HEK293T (cell line): ENCODE results near the gene NDUFA8.

ENCODE experiments used
- CTCF ChIA-PET: fragments of 350-600 bp; formaldehyde crosslinking; extraction: SDS; loops from one replicate; lab custom pipeline; 2021; ENCODE audit warnings: antibody characterized with exemption, inconsistent platforms; lab: Yijun Ruan, JAX
- POLR2A ChIA-PET: fragments of 350-600 bp; formaldehyde crosslinking; extraction: SDS; loops from one replicate; lab custom pipeline; 2020; ENCODE audit warnings: antibody characterized with exemption, inconsistent platforms; lab: Yijun Ruan, JAX
- DNase-seq: peaks from one replicate; pipeline ENCODE4 v3.0.0; 2012; ENCODE audit warnings: mixed read lengths; ENCODE audit errors: extremely low spot score
- ARNT ChIP-seq: fragments of 450-650 bp; IDR thresholded peaks from 2 replicates; pipeline ENCODE4 v1.6.1; 2017; ENCODE audit warnings: mild to moderate bottlenecking
- BHLHE40 ChIP-seq: fragments of 450-650 bp; IDR thresholded peaks from 2 replicates; pipeline ENCODE4 v1.6.1; 2016; ENCODE audit warnings: mild to moderate bottlenecking, moderate library complexity, borderline replicate concordance
- CTBP1 ChIP-seq: fragments of 450-650 bp; IDR thresholded peaks from 2 replicates; pipeline ENCODE4 v1.6.1; 2016; ENCODE audit warnings: borderline replicate concordance
- ELF4 ChIP-seq: fragments of 450-650 bp; IDR thresholded peaks from 2 replicates; pipeline ENCODE4 v1.6.1; 2017; ENCODE audit warnings: antibody characterized with exemption
- FOXA1 ChIP-seq: fragments of 450-650 bp; IDR thresholded peaks from 2 replicates; pipeline ENCODE4 v1.6.1; 2016; ENCODE audit warnings: mild to moderate bottlenecking
- FOXK2 ChIP-seq: fragments of 450-650 bp; IDR thresholded peaks from 2 replicates; pipeline ENCODE4 v1.6.1; 2016; ENCODE audit warnings: mild to moderate bottlenecking
- FOXM1 ChIP-seq: fragments of 450-650 bp; IDR thresholded peaks from 2 replicates; pipeline ENCODE4 v1.6.1; 2017; ENCODE audit warnings: mild to moderate bottlenecking, borderline replicate concordance
- HDGF ChIP-seq: fragments of 450-650 bp; IDR thresholded peaks from 2 replicates; pipeline ENCODE4 v1.6.1; 2017; ENCODE audit warnings: antibody characterized with exemption, borderline replicate concordance
- L3MBTL2 ChIP-seq: fragments of 450-650 bp; conservative IDR thresholded peaks from 2 replicates; pipeline ENCODE4 v1.6.1; 2016; ENCODE audit warnings: mild to moderate bottlenecking
- LEF1 ChIP-seq: fragments of 450-650 bp; IDR thresholded peaks from 2 replicates; pipeline ENCODE4 v1.6.1; 2017; ENCODE audit warnings: mild to moderate bottlenecking, borderline replicate concordance
- NFRKB ChIP-seq: fragments of 450-650 bp; IDR thresholded peaks from 2 replicates; pipeline ENCODE4 v1.6.1; 2016; ENCODE audit warnings: mild to moderate bottlenecking, moderate library complexity
- SP1 ChIP-seq: fragments of 450-650 bp; IDR thresholded peaks from 2 replicates; pipeline ENCODE4 v1.6.1; 2017
- SUZ12 ChIP-seq: fragments of 450-650 bp; IDR thresholded peaks from 2 replicates; pipeline ENCODE4 v1.6.1; 2016; ENCODE audit warnings: mild to moderate bottlenecking
- TARDBP ChIP-seq: fragments of 450-650 bp; IDR thresholded peaks from 2 replicates; pipeline ENCODE4 v1.6.1; 2016
- ZNF384 ChIP-seq: fragments of 450-650 bp; IDR thresholded peaks from 2 replicates; pipeline ENCODE4 v1.6.1; 2016
- TF ChIP-seq, protein P1 (sequence below): fragments of 450-650 bp; IDR thresholded peaks from 2 replicates; pipeline ENCODE4 v1.6.1; 2016

Gene NDUFA8

DNA sequence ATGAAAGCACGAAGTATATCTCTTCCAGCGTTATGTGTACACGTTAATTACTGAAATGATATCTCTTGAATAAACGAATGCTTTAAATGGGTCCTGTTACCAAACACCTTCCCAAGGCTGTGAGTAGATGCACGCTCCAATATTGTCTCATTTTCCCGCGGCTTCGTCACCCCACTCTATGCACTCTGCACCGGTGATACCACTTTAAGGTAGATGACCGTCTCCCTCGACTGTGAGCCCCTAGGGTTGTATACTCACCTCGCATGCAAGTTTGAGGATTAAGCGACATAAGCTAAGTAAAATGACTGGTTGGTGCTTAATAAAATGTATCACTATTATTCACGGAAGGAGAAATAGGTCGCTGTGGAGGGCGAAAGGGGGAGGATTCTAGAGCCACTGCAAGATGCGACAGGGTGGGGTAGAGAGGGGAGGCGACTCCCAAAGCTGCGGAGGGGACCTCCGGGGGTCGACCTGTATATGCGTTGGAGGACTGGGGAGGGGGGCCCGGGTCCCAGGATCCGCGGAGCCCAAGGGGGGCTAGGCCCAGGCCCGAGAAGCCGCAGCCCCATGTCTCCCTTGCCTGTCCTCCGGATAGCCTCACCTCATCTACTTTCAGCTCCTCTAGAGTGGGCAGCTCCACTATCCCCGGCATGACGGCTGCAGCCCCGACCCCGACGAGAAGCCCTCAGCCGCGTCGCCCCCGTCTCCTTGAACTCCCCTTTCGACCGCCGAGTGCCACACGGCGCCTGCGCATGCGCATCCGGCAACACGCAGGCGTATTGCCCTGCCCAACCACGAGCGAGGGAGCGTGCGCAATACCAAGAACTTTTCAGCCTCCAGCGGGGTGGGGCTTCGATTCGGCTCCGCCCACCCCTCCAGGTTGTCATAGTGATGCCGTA is at the start of gene NDUFA8, which contains the start of gene MORN5:
Gene NDUFA8 (minus strand): TSS at position 754 of the 899 bp plus-strand sequence. CDS start 102 bp downstream, at position 652.
Gene MORN5 (plus strand): TSS at position 883 of the 899 bp plus-strand sequence. CDS start 65 bp downstream, outside the sequence.
- peak; percentile 100 for DNase-seq
- ChIA-PET CTCF (interaction anchor here (1.2 kb wide), 1 partner anchor 34 kb away, joined by 3 read pairs; no protein-coding TSS in a partner anchor), POLR2A (interaction anchor here (1.0 kb wide), 2 partner anchors 9 to 108 kb away, joined by 3 read pairs; no protein-coding TSS in a partner anchor)
- TF ChIP-seq ELF4 (no peak), SP1 (no peak), CTBP1 (no peak), L3MBTL2 (0 out of 2 replicates have a peak, but pooled peaks have one; percentile 29), ZNF384 (no peak)

DNA sequence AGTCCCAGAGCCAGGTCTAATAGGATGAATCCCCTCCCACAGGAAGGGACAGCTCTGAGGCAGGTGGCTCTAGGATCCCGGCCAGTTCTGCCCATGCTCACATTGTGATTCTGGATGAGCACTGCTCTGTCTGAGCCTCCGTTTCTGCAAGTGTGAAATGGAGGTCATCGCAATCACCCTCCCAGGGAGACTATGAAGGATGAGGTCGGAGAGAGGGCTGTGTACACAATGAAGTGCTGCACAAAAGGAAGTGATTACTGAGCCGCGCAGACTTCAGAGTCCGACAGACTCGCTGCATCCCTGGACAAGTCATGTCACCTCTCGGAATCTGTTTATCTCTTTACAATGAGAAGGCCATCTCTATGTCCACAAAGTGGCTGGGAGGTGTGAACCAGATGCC is 47.5 kb upstream of the NDUFA8 start:
- ChIA-PET CTCF (no interaction called here), POLR2A (no interaction called here)
- no peak for DNase-seq
- TF ChIP-seq FOXA1 (no peak), FOXM1 (no peak)

DNA sequence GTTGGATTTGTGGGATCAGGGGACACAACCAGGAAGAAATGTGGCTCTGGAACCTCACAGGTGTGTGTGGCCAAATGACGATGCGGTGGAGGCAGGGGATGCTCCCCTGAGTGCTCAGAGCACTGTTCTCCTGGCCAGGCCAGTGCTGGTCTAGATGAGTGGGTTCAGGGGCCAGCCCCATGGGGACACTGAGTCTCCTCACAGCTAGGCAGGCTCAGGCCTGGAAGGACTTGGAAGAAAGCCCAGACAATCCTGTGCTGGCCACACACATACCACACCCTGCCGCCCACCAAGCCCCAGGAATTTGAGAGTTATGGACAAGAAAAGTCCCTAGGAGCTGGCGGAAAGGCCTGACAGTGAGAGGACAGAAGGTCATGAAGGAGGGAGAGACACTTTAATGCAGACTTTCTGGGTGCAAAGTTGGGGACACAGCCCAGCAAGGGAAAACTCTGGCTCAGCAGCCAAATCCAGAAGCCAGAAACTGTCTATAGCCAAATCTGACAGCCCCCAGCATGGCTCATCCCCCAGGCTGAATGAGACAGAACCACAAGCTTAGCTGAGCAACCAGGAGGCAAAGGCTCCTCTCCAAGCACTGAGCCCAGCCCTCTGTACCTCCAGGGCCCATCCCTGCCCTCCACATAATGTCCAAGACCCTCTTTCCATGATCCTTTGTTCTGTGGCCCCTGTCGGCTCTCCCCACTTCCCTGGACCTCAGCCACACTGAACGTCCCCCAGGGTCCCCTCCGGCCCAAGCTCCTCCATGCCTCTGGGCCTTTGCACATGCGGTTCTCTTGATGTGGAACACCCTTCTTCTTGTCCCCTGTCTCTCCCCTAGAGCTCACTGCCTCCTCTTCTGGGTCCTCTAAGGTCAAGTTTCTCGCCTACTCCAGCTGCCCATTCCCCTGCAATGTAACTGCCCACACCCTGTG is 46.8 kb upstream of the NDUFA8 start:
- POLR2A ChIA-PET = no interaction called here
- DNase-seq = no peak
- TF ChIP-seq SUZ12 = no peak
- TF ChIP-seq ZNF384 = no peak
- no peak for TF ChIP-seq FOXM1
- TF ChIP-seq L3MBTL2 = no peak
- no peak for TF ChIP-seq LEF1
- no peak for TF ChIP-seq SP1
- TF ChIP-seq HDGF = no peak
- TF ChIP-seq NFRKB = no peak
- no peak for TF ChIP-seq ELF4
- TF ChIP-seq, protein P1, sequence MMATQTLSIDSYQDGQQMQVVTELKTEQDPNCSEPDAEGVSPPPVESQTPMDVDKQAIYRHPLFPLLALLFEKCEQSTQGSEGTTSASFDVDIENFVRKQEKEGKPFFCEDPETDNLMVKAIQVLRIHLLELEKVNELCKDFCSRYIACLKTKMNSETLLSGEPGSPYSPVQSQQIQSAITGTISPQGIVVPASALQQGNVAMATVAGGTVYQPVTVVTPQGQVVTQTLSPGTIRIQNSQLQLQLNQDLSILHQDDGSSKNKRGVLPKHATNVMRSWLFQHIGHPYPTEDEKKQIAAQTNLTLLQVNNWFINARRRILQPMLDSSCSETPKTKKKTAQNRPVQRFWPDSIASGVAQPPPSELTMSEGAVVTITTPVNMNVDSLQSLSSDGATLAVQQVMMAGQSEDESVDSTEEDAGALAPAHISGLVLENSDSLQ = no peak
- TF ChIP-seq TARDBP = no peak
- TF ChIP-seq ARNT = no peak
- no peak for TF ChIP-seq BHLHE40

DNA sequence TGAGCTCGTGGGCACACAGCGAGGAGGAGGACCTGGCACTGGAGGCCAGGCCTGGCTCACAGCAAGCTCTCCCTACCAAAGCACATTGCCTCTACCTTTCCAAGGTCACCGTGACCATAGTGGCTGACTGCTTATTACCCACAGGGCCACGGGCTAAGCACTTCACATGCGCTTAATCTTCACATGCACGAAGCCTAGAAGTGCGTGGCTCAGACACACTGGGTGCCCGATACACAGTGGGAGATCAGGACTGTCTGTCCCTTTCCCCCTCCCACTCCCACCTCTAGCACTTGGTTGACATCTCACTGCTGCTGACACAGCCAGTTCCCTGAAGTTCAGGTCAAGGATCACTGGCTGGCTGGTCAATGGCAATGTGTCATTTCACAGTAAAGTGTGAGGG is 45.6 kb upstream of the NDUFA8 start:
- CTCF ChIA-PET = no interaction called here
- POLR2A ChIA-PET = no interaction called here
- no peak for DNase-seq
- TF ChIP-seq FOXK2 (no peak), HDGF (no peak), ZNF384 (no peak), NFRKB (no peak), ARNT (no peak), CTBP1 (no peak), SUZ12 (no peak)
- TF ChIP-seq, protein P1 = no peak

More for the DNA sequence above, 46.8 kb upstream of the NDUFA8 start:
- CTCF ChIA-PET = no interaction called here

DNA sequence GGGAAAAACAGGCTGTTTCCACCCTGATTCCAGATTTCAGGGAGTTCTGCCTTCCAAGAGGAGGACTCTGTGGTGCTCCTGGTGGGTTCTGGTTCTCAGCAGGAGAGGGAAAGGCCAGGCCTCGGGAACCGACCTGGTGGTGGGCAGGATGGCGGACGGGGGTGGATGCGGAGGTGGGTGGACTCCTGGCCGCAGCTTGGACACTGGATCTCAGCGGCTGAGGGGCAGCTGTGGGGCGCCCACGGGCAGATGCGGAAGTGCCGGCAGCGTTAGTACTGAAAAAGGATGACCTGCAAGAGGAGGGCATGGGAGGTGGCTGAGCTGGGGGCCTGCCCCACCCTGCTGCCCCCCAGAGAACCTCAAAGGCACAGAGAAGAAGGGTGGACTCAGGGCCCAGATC is 44.9 kb upstream of the NDUFA8 start:
- no peak for TF ChIP-seq TARDBP
- TF ChIP-seq L3MBTL2 = no peak
- TF ChIP-seq CTBP1 = no peak
- TF ChIP-seq NFRKB = no peak
- no peak for TF ChIP-seq ZNF384
- no peak for TF ChIP-seq FOXM1
- no peak for TF ChIP-seq BHLHE40
- no peak for TF ChIP-seq HDGF
- TF ChIP-seq FOXK2 = no peak
- TF ChIP-seq, protein P1 = no peak
- TF ChIP-seq FOXA1 = no peak
- no peak for TF ChIP-seq SUZ12

DNA sequence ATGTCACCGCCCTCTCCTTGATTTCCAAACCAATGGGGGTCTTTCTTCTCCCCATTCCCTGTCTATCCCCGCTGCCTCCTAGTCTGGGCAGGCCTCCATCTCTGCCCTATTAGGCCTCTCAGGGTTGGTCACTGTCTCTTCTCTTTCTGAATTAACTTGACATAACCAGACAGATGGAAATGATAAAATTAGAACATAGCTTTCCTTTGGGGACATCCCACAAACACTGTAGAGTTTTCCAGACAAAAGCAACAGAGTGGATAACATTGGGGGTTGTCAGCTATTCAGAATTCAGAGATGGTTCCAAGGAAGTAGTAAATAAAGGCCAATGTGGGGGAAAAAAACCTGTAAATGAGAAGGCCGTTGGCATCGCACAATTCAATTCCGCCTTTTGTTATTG is 44.5 kb upstream of the NDUFA8 start:
- TF ChIP-seq FOXM1 = no peak
- TF ChIP-seq TARDBP = no peak
- no peak for TF ChIP-seq BHLHE40
- TF ChIP-seq ARNT = no peak
- no peak for TF ChIP-seq L3MBTL2
- TF ChIP-seq ZNF384 = no peak
- TF ChIP-seq HDGF = no peak
- no peak for TF ChIP-seq SUZ12
- no peak for TF ChIP-seq CTBP1
- ChIA-PET CTCF (no interaction called here), POLR2A (no interaction called here)
- no peak for DNase-seq

More for the DNA sequence above, 44.9 kb upstream of the NDUFA8 start:
- POLR2A ChIA-PET = no interaction called here
- CTCF ChIA-PET = no interaction called here
- DNase-seq = no peak
